Measurements from ENCODE around the gene TMEM18.

TMEM18 gene

GRCh38 chr2:672606-672905 lies 4.7 kb downstream of the TMEM18 start:
- DNase-seq (ENCODE audit: low read depth in 2 of 2), result no peak

- no peak for DNase-seq (ENCODE audit: low read depth in 2 of 2)
Observed at GRCh38 chr2:671787-672605, 5.2 kb downstream of the TMEM18 start.

- DNase-seq (ENCODE audit: low read depth in 2 of 2), result no peak
Observed at GRCh38 chr2:671072-671471, 6.1 kb downstream of the TMEM18 start.

- DNase-seq (ENCODE audit: low read depth in 2 of 2), result no peak
Observed at GRCh38 chr2:670637-671036, 6.6 kb downstream of the TMEM18 start.

GRCh38 chr2:669323-669722 lies 7.9 kb downstream of the TMEM18 start:
- no peak for DNase-seq (ENCODE audit: low read depth in 2 of 2)

- no peak for DNase-seq (ENCODE audit: low read depth in 2 of 2)
Observed at GRCh38 chr2:668000-668398, 9.2 kb downstream of the TMEM18 start.

GRCh38 chr2:667332-667999 lies 9.7 kb downstream of the TMEM18 start:
- no peak for DNase-seq (ENCODE audit: low read depth in 2 of 2)

GRCh38 chr2:666441-666840 lies 10.8 kb downstream of the TMEM18 start:
- DNase-seq (ENCODE audit: low read depth in 2 of 2), result no peak

- DNase-seq (ENCODE audit: low read depth in 2 of 2), result no peak
Observed at GRCh38 chr2:665340-666073, 11.7 kb downstream of the TMEM18 start.

GRCh38 chr2:664063-664462 lies 13.1 kb downstream of the TMEM18 start:
- DNase-seq (ENCODE audit: low read depth in 2 of 2), result no peak

- no peak for DNase-seq (ENCODE audit: low read depth in 2 of 2)
Observed at GRCh38 chr2:663221-663620, 14.0 kb downstream of the TMEM18 start.

GRCh38 chr2:661360-661635 lies 15.9 kb downstream of the TMEM18 start:
- DNase-seq (ENCODE audit: low read depth in 2 of 2), result no peak

- no peak for DNase-seq (ENCODE audit: low read depth in 2 of 2)
Observed at GRCh38 chr2:660586-661359, 16.4 kb downstream of the TMEM18 start.

- no peak for DNase-seq (ENCODE audit: low read depth in 2 of 2)
Observed at GRCh38 chr2:660029-660428, 17.2 kb downstream of the TMEM18 start.

- no peak for DNase-seq (ENCODE audit: low read depth in 2 of 2)
Observed at GRCh38 chr2:658426-658825, 18.8 kb downstream of the TMEM18 start.

GRCh38 chr2:657766-658165 lies 19.4 kb downstream of the TMEM18 start:
- no peak for DNase-seq (ENCODE audit: low read depth in 2 of 2)

GRCh38 chr2:656676-657075 lies 20.5 kb downstream of the TMEM18 start:
- no peak for DNase-seq (ENCODE audit: low read depth in 2 of 2)

- DNase-seq (ENCODE audit: low read depth in 2 of 2), result no peak
Observed at GRCh38 chr2:655626-656025, 21.6 kb downstream of the TMEM18 start.

GRCh38 chr2:654896-655295 lies 22.3 kb downstream of the TMEM18 start:
- DNase-seq (ENCODE audit: low read depth in 2 of 2), result no peak

- DNase-seq (ENCODE audit: low read depth in 2 of 2), result no peak
Observed at GRCh38 chr2:653645-654425, 23.4 kb downstream of the TMEM18 start.

GRCh38 chr2:652881-653480 lies 24.2 kb downstream of the TMEM18 start:
- DNase-seq (ENCODE audit: low read depth in 2 of 2), result no peak
